ENCODE data around the gene GALNT7.

GALNT7 gene

GRCh38 chr4:173146456-173146855 is 22.2 kb upstream of the GALNT7 start:
- TF ChIP-seq TAF1 (IDR thresholded peaks at IDR 0.05; ENCODE audit: borderline replicate concordance, insufficient read depth, low read length): no peak
- no peak for TF ChIP-seq POLR2AphosphoS5 (IDR thresholded peaks at IDR 0.05; ENCODE audit: low read depth, low read length)
- no peak for TF ChIP-seq SIN3A (IDR thresholded peaks at IDR 0.05; ENCODE audit: borderline replicate concordance, insufficient read depth, low read length)
- TF ChIP-seq REST (IDR thresholded peaks at IDR 0.05; ENCODE audit: insufficient read depth in 1 of 2, low read depth in 2 of 2, low read length in 2 of 2): no peak
- no peak for TF ChIP-seq FOXP2 (optimal IDR thresholded peaks at IDR 0.05; ENCODE audit: borderline replicate concordance, extremely low read depth, extremely low read length, insufficient read depth)

- no peak for TF ChIP-seq FOXP2 (optimal IDR thresholded peaks at IDR 0.05; ENCODE audit: borderline replicate concordance, extremely low read depth, extremely low read length, insufficient read depth)
- TF ChIP-seq POLR2AphosphoS5 (IDR thresholded peaks at IDR 0.05; ENCODE audit: low read depth, low read length): no peak
- TF ChIP-seq SIN3A (IDR thresholded peaks at IDR 0.05; ENCODE audit: borderline replicate concordance, insufficient read depth, low read length): no peak
- no peak for TF ChIP-seq REST (IDR thresholded peaks at IDR 0.05; ENCODE audit: insufficient read depth in 1 of 2, low read depth in 2 of 2, low read length in 2 of 2)
- TF ChIP-seq TAF1 (IDR thresholded peaks at IDR 0.05; ENCODE audit: borderline replicate concordance, insufficient read depth, low read length): no peak
Observed at GRCh38 chr4:173151496-173151895, 17.1 kb upstream of the GALNT7 start.

- TF ChIP-seq FOXP2 (optimal IDR thresholded peaks at IDR 0.05; ENCODE audit: borderline replicate concordance, extremely low read depth, extremely low read length, insufficient read depth) (no peak), REST (IDR thresholded peaks at IDR 0.05; ENCODE audit: insufficient read depth in 1 of 2, low read depth in 2 of 2, low read length in 2 of 2) (no peak), TAF1 (IDR thresholded peaks at IDR 0.05; ENCODE audit: borderline replicate concordance, insufficient read depth, low read length) (no peak), POLR2AphosphoS5 (IDR thresholded peaks at IDR 0.05; ENCODE audit: low read depth, low read length) (no peak), SIN3A (IDR thresholded peaks at IDR 0.05; ENCODE audit: borderline replicate concordance, insufficient read depth, low read length) (no peak)
Observed at GRCh38 chr4:173152104-173152503, 16.5 kb upstream of the GALNT7 start.

- no peak for TF ChIP-seq TAF1 (IDR thresholded peaks at IDR 0.05; ENCODE audit: borderline replicate concordance, insufficient read depth, low read length)
- TF ChIP-seq REST (IDR thresholded peaks at IDR 0.05; ENCODE audit: insufficient read depth in 1 of 2, low read depth in 2 of 2, low read length in 2 of 2): no peak
- TF ChIP-seq FOXP2 (optimal IDR thresholded peaks at IDR 0.05; ENCODE audit: borderline replicate concordance, extremely low read depth, extremely low read length, insufficient read depth): no peak
- no peak for TF ChIP-seq POLR2AphosphoS5 (IDR thresholded peaks at IDR 0.05; ENCODE audit: low read depth, low read length)
- TF ChIP-seq SIN3A (IDR thresholded peaks at IDR 0.05; ENCODE audit: borderline replicate concordance, insufficient read depth, low read length): no peak
Observed at GRCh38 chr4:173153445-173153844, 15.2 kb upstream of the GALNT7 start.

GRCh38 chr4:173159791-173160190 is 8.8 kb upstream of the GALNT7 start:
- no peak for TF ChIP-seq SIN3A (IDR thresholded peaks at IDR 0.05; ENCODE audit: borderline replicate concordance, insufficient read depth, low read length)
- no peak for TF ChIP-seq TAF1 (IDR thresholded peaks at IDR 0.05; ENCODE audit: borderline replicate concordance, insufficient read depth, low read length)
- TF ChIP-seq REST (IDR thresholded peaks at IDR 0.05; ENCODE audit: insufficient read depth in 1 of 2, low read depth in 2 of 2, low read length in 2 of 2): no peak
- TF ChIP-seq FOXP2 (optimal IDR thresholded peaks at IDR 0.05; ENCODE audit: borderline replicate concordance, extremely low read depth, extremely low read length, insufficient read depth): no peak
- TF ChIP-seq POLR2AphosphoS5 (IDR thresholded peaks at IDR 0.05; ENCODE audit: low read depth, low read length): no peak

All from PFSK-1 (cell line).